HG03095 (cell line): ENCODE results near the gene C16orf74.

Experiments used
- ATAC-seq: cut with Tn5 transposase; IDR thresholded peaks from one replicate; pipeline ENCODE4 v1.9.1; 2021; ENCODE audit warnings: moderate library complexity; ENCODE audit not compliant: unreplicated experiment

Gene C16orf74

GRCh38 chr16:85750827-85751697, at the start of gene C16orf74:
Gene C16orf74, minus strand, starts transcription at chr16:85751096. Its CDS starts 15,879 bp downstream, at chr16:85735217.
- no peak for ATAC-seq

DNA sequence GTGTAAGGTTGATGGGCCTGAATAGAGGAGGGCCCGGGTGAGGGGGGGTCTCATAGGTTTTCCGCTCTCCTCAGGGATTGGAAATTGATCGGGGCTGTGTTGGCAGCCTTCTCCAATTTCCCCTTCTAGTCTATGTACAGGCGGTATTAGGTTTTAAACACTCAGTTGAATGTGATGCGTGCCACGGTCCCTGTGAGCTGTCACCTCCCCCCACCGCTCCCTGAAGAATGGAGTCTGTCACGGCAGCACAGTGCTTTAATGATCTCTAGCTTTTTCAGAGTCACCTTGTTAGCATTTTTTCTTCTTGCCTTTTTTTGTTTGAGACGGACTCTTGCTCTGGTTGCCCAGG, 49.4 kb upstream of the C16orf74 start:
- ATAC-seq, result no peak

- ATAC-seq, result peak; percentile 85
These were observed 48.8 kb upstream of the C16orf74 start, which contains the start of the genes COX4I1 and EMC8 for GRCh38 chr16:85799497-85800320. Gene COX4I1, plus strand, starts transcription at chr16:85799695. Its CDS starts 1,511 bp downstream, at chr16:85801206. Gene EMC8, minus strand, starts transcription at chr16:85799544. Its CDS starts 249 bp downstream, at chr16:85799295.

DNA sequence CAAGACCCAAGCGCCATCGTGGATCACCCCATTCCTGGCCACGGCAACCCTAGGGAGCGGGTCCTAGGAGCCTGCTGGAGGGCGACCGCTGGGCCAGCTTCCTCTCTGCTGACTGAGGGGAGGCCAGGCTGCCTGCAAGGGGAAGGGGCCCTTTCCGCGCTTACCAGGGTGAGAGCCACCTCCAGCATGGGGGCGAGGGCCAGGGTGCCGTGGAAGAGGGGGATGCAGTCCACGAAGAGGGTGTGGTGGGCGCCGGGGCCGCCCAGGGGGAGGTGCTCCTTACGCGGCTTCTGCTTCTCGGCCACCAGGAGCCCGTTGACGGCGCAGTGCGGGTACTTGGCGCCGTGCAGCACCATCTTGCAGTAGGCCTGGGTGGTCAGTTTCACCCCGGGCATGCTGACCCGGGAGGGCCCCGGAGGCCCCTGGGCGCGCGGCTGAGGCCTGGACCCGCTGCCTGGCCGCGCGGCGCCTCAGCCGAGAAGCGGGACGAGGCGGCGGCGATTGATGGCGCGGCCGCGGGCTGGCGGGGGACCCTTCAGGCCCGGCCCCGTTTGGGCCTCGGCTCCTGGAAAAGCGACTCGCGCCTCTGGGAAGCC, 48.1 kb upstream of the C16orf74 start:
- no peak for ATAC-seq

DNA sequence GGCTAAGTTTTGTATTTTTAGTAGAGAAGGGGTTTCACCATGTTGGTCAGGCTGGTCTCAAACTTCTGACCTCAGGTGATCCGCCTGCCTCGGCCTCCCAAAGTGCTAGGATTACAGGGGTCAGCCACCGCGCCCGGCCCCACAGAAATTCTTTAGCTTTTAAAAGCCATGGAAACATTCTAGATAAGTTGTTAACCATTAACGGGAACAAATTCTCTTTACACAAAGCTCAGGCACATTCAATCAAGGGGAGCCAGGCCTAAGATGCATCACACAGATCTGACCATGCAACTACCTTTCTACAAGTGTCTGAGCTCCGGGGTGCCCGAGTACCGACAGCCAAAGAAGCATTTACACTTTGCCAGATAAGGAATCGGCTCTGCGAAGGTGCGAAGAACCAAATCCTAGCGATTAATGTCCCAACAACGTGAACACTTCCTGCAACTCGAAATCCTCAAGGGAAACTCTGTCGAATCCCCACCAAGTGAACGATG, 47.4 kb upstream of the C16orf74 start:
- ATAC-seq, result no peak

DNA sequence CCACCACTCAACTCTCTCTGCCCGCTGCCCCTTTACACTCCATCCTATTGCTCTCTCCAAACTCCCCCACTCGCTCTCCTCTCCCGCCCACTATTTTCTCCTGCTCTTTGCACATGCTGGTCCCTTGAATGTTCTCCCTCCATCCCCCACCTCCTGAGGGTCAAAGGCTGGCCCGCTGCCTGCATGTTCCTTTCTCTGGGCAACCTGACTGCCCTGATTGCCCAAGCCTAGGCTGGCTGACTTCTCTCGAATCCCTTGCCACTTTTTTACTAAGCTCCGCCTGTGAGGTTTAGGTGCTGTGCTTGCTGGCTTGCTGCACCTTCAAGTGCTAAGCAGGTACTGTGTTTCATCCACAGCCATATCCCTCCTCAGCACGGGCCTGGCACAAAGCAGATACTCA, 45.7 kb upstream of the C16orf74 start:
- no peak for ATAC-seq

DNA sequence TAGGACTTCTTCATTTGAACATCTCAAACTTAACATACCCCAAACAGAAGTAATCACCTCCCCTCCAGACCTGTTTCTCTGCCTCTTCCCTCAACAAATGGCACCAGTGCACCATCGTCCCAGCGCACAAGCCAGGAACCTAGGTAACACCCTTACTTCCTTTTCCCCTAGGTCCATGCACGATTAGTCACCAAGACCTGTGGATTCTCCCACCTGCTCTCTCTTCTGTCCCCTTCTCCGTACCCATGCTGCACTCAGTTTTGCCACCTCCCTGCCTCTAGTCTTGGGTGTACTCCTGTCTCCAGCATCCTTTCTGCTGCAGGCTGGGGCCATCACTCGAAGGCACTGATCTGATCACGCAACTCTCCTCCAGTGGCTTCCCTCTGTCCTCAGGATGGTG, 45.3 kb upstream of the C16orf74 start:
- ATAC-seq, result no peak

DNA sequence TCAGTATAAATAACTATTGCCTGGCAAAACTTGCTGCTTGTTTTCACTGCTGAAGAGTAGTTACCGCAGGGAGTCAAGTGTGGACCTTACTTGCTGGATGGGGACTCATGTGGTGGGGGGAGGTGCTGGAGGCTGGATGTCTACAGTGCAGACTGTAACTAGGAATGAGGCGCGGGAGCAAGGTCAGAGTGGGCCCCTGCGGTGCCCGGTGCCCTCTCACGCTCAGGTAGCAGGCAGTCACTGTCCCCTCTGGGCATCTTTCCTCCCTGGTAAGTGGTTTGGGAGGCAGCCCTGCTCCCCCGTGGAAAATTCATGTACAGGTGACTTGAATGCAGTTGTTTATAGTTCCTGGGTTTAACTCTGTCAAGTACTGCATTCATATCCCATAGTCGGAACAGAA, 43.8 kb upstream of the C16orf74 start:
- no peak for ATAC-seq

- no peak for ATAC-seq
These were observed 42.9 kb upstream of the C16orf74 start for GRCh38 chr16:85793662-85794298.

GRCh38 chr16:85789773-85790172, 38.9 kb upstream of the C16orf74 start:
- ATAC-seq, result no peak

- no peak for ATAC-seq
These were observed 37.9 kb upstream of the C16orf74 start for GRCh38 chr16:85788819-85789218.

- ATAC-seq, result no peak
These were observed 35.0 kb upstream of the C16orf74 start for GRCh38 chr16:85785927-85786326.

GRCh38 chr16:85784813-85785212, 33.9 kb upstream of the C16orf74 start:
- no peak for ATAC-seq

- no peak for ATAC-seq
These were observed 32.5 kb upstream of the C16orf74 start for GRCh38 chr16:85783441-85783840.

DNA sequence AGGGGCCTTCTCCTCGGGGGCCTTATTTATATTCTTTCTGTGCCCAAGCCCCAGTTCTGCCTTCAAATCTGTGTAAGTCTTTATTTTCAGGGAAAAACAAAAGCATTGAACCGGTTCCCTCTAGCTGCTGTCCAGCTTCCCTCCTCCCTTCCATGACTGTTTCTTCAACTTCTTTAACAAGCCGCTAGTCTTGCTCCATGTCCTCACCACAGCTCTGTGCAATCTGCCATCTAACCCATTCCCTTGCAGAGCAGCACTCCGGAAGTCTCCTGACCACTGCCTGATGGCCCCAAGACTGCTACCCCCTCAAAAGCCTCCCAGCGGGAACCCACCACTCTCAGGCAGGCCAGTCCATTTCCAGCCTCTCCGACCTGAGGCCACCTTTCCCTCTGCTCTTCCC, 31.6 kb upstream of the C16orf74 start:
- no peak for ATAC-seq

DNA sequence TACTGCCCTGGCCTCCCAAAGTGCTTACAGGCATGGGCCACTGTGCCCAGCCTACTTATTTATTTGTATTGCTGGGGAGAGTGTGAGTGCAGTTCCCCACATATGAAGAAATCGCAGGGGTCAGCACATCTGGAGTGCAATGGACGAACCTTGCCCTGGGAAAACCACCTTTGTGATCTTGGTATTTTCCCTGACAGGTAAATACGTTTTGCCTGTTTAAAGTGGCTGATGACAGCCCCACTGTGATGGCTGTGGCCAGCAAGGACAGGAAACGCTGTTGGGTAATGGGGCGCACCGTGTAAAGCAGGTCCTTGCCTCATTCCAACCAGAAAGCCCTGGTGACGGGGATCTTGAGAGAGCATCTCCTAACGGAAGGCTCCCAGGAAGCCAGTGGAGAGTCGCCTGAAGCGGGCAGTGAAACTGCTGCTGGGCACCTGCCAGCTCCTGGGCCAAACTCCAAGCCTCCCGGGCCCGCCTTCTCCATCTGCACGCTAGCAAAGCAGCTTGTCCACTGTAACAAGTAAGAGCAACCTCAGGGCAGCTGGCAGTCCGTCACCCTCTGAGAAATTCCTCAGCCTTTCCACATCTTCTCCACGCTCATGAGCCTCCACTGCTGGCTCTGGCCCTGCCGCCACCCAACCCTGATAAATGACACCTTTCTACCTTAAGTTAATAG, 30.9 kb upstream of the C16orf74 start:
- ATAC-seq, result no peak

DNA sequence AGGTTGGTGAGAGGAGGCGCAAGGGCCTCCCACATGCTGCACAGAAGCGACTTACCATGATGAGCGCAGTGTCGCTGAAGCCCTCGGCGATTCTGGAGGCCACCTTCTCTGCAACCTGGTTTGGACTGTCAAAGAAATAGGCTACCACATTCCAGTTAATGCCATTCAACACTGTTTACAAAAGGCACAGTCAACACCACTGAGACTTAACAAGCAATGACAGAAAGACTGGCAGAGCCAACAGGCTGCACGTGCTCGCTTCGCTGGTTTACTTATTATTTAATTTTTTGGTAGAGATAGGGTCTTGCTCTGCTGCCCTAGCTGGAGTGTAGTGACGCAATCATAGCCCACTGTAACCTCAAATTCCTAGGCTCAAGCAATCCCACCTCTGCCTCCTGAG, 30.3 kb upstream of the C16orf74 start:
- ATAC-seq, result no peak

DNA sequence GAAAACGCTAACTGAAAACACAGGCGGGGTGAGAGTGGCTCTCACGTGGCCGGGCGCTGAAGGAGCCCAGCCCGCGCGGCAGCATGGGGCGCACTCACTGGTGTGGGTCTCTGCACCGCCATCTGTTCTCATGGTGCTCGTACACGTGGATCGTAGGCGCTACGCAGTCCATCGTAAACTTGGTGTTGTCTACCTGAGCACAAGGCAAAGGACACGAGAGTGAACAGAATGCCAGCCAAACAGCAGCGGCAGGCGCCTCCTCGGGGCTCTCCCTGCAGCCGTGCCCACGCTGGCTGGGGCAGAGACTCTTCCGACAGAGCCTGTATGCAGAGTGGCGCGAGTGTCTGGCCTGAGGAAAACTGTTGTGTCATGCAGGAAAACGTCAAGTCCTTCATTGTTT, 29.4 kb upstream of the C16orf74 start:
- no peak for ATAC-seq

- ATAC-seq, result no peak
These were observed 28.0 kb upstream of the C16orf74 start for GRCh38 chr16:85778873-85779272.

GRCh38 chr16:85777583-85778310, 26.9 kb upstream of the C16orf74 start:
- ATAC-seq, result no peak
